C4-2B (cell line): ENCODE measurements around the gene ADM2.

ENCODE experiments used
- H3K27ac ChIP-seq: fragments of 450-650 bp; 2 replicates; pipeline ENCODE4 v1.5.1; 2017
- ZFX ChIP-seq: fragments of 450-650 bp; IDR thresholded peaks from 2 replicates; pipeline ENCODE4 v1.6.1; 2017
- TF ChIP-seq, protein P1 (sequence below): fragments of 450-650 bp; conservative IDR thresholded peaks from 2 replicates; pipeline ENCODE4 v1.5.1; 2017; ENCODE audit warnings: mild to moderate bottlenecking

The ADM2 gene

DNA sequence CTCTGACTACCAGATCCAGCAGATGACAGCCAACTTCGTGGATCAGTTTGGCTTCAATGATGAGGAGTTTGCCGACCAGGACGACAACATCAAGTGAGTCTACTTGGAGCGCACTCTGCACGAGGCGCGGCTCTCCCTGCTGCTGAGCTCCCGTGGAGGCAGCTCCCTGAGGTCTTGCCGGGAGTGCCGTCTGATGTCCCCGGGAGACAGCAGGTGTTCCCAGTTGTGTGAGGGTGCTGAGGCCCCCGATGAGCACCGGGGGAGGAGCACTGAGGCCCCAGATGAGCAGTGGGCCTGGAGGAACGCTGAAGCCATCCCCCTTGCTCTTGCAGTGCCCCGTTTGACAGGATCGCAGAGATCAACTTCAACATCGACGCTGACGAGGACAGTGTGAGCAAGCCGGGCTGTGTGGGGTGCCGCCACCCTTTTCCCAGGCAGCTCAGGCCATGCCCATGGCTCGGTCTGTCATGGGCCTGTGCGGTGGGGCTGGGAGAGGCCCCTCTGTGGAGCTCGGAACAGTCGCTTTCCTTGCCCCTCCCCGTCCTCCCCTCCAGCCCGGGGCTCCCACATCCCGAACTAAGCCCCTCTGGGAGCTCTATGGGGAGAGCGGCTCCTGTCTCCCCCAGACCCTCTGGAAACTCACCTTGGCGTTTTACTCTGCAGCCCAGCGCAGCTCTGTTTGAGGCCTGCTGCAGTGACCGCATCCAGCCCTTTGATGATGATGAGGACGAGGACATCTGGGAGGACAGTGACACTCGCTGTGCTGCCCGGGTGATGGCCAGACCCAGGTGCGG, 43.6 kb upstream of the ADM2 start:
- TF ChIP-seq, protein P1, sequence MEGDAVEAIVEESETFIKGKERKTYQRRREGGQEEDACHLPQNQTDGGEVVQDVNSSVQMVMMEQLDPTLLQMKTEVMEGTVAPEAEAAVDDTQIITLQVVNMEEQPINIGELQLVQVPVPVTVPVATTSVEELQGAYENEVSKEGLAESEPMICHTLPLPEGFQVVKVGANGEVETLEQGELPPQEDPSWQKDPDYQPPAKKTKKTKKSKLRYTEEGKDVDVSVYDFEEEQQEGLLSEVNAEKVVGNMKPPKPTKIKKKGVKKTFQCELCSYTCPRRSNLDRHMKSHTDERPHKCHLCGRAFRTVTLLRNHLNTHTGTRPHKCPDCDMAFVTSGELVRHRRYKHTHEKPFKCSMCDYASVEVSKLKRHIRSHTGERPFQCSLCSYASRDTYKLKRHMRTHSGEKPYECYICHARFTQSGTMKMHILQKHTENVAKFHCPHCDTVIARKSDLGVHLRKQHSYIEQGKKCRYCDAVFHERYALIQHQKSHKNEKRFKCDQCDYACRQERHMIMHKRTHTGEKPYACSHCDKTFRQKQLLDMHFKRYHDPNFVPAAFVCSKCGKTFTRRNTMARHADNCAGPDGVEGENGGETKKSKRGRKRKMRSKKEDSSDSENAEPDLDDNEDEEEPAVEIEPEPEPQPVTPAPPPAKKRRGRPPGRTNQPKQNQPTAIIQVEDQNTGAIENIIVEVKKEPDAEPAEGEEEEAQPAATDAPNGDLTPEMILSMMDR: no peak
- TF ChIP-seq ZFX: no peak
- H3K27ac ChIP-seq: no peak overlapping the region

DNA sequence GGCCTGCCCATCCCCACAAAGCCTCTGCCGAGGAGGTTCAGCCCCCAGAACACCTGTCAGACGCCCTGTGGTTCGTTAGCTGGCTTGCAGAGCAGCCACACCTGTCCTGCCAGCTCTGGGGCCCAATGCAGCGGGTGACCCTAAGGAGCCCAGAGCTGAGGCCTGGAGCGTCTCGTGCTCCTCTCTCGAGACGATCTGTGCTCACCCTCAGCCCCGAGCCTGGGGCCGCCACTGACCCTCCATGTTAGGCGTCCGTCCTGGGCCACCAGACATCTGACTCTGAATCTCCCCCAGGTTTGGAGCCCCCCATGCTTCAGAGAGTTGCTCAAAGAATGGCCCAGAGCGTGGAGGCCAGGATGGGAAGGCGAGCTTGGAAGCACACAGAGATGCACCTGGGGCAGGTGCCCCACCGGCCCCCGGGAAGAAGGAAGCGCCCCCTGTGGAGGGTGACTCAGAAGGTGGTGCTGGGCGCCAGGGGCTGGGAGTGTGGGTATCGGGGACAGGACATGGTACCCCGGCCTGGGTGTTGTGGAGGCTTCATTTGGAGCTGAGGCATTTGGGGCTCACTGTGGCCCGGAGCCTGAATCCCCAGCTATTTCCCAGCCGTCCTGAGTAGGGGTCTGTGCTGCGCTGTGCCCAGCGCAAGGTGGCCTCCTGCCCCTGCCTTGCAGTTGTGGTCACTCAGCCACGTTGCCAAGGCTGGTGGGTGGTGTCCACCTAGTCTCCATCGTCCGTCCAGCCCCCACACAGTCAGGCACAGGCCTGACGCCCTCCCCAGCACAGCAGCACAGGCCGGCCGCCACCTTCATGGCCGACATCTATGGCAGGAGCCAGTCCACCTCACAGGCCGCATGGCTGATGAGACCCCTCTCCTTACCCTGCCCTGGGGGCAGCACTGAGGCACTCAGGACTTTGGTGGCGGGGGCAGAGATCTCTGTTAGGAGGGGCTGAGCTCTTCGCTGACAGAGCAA, 42.8 kb upstream of the ADM2 start:
- TF ChIP-seq, protein P1: no peak
- no peak for TF ChIP-seq ZFX
- no peak overlapping the region for H3K27ac ChIP-seq

DNA sequence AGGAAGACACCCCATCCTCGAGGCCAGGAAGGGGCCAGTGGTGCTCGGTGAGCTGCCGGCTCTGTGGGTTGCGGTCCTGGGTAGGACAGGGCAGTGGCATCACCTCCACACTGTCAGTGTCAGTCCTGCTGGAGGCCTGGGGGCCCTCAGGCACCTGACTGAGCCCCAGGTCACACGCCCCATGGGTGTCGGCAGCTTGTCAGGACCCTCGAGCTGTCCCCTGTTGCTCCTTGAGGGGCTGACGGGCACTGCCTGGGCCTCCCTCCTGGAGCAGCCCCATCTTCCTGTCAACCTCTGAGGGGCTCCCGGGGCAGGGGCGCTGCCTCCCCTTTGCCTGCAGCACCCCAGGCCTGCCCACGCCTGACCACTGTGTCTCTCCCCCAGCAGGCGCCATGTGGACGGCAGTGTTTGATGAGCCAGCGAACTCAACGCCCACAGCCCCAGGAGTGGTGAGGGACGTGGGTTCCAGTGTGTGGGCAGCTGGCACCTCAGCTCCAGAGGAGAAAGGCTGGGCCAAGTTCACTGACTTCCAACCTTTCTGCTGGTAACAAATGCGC, 42.0 kb upstream of the ADM2 start:
- H3K27ac ChIP-seq: no peak overlapping the region
- no peak for TF ChIP-seq ZFX
- TF ChIP-seq, protein P1: no peak

DNA sequence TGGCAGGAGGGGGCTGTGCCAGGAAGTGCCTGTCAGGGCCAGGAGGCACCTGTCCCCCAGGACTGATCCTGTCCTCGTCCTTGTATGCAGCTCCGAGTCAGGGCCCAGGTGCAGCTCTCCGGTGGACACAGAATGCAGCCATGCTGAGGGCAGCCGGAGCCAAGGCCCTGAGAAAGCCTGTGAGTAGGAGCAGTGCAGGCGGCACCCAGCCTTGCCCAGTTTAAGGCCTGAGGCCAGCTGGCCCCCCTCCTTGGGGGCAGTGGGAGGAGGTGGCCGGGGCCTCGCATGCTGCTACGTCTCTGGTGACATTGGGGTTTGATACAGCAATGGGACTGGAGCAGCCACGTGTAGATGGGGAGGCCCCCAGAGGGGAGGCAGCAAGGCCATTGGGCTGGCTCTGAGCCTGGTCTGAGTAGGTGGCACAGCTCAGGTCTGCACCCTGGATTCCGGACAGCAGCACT, 41.4 kb upstream of the ADM2 start:
- H3K27ac ChIP-seq: no peak overlapping the region
- TF ChIP-seq ZFX: no peak
- TF ChIP-seq, protein P1: no peak

DNA sequence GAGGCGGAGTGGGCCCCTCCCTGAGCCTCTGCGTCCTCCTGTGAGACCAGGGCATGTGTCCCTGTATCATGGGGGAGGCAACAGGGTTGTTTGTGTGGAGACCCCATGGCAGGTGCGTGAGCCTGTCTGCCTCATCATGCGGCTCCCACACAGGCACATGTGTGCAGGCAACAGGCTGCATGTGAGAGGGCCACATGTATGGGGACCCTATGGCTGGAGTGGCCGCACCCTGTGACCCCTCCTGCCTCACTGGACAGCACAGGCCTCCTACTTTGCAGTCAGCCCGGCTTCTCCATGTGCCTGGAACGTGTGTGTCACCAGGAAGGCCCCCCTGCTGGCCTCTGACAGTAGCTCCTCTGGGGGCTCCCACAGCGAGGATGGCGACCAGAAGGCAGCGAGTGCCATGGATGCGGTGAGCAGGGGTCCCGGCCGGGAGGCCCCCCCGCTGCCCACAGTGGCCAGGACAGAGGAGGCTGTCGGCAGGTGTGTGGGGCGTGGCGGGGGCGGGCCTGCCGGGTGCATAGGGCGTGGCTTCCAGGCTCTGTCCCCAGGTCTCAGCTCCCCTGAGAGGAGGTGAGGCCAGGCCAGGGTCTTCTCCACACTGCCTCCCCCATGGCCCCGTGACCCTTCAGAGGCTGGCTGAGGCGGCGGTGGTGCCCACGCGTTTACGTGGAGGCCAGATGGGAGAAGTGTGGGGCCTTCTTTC, 40.6 kb upstream of the ADM2 start:
- TF ChIP-seq ZFX: no peak
- TF ChIP-seq, protein P1: no peak

DNA sequence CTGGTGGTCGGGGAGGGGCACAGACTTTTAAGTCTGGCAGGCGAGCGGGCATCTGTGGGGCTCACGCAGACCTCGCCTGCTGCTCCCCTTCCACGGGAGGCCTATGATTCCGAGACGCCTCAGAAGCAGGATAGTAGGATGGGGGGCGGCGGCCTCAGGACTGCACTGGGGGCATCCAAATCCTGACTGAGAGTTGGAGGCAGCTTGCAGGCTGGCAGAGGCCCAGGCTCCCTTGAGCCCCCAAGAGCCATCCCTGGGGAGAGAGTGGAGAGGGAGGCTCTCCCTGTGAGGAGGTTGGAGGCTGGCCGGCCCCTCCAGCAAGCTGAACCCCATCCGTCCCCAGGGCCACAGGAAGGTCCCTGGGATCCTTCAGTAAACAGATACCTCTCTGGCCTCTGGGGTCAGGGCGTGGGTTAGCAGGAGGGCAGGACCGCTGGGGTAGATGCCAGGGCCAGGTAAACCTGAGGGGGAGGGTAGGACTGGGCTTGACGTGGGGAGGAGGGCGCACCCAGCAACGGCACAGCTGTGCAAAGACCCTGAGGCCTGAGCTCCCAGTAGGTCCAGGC, 39.8 kb upstream of the ADM2 start:
- no peak overlapping the region for H3K27ac ChIP-seq
- TF ChIP-seq, protein P1: no peak
- TF ChIP-seq ZFX: no peak

More for the DNA sequence above, 40.6 kb upstream of the ADM2 start:
- H3K27ac ChIP-seq: no peak overlapping the region
